DOHH2 (cell line): ENCODE data around the gene TICRR.

Source experiments
- H3F3A ChIP-seq: fragments of 200-600 bp; sonication (generic), shearing (Covaris generic); 2 replicates; pipeline ENCODE4 v1.6.0; 2016; ENCODE audit warnings: antibody characterized with exemption, mild to moderate bottlenecking; ENCODE audit not compliant: control insufficient read depth, insufficient read depth
- H3K27ac ChIP-seq: fragments of 200-600 bp; sonication (generic); 2 replicates; pipeline ENCODE4 v1.5.1; 2014; ENCODE audit warnings: low read depth, mild to moderate bottlenecking, low read length, moderate library complexity
- H3K27me3 ChIP-seq: fragments of 200-600 bp; sonication (generic); 2 replicates; pipeline ENCODE4 v1.6.1; 2014; ENCODE audit warnings: mild to moderate bottlenecking, low read length, mixed read lengths; ENCODE audit not compliant: control insufficient read depth
- H3K36me3 ChIP-seq: fragments of 200-600 bp; sonication (generic); 2 replicates; pipeline ENCODE4 v1.6.1; 2014; ENCODE audit warnings: mild to moderate bottlenecking, low read length, moderate library complexity, mixed read lengths; ENCODE audit not compliant: control insufficient read depth
- H3K4me1 ChIP-seq: fragments of 200-600 bp; sonication (generic); 2 replicates; pipeline ENCODE4 v1.6.1; 2014; ENCODE audit warnings: mild to moderate bottlenecking, low read length, mixed read lengths; ENCODE audit not compliant: control insufficient read depth
- H3K4me2 ChIP-seq: fragments of 200-600 bp; sonication (generic); 2 replicates; pipeline ENCODE4 v1.6.0; 2014; ENCODE audit warnings: mild to moderate bottlenecking, low read length, moderate library complexity
- H3K4me3 ChIP-seq: fragments of 200-600 bp; sonication (generic); 2 replicates; pipeline ENCODE4 v1.5.1; 2014; ENCODE audit warnings: mild to moderate bottlenecking, low read length, mixed read lengths
- H3K79me2 ChIP-seq: fragments of 200-600 bp; sonication (generic); 2 replicates; pipeline ENCODE4 v1.6.1; 2014; ENCODE audit warnings: mild to moderate bottlenecking, low read length, mixed read lengths; ENCODE audit not compliant: control insufficient read depth
- H3K9me2 ChIP-seq: fragments of 200-600 bp; sonication (generic); replicated peaks from 2 replicates; pipeline ENCODE4 v1.6.1; 2014; ENCODE audit warnings: mild to moderate bottlenecking, low read length, mixed read lengths; ENCODE audit not compliant: control insufficient read depth
- H3K9me3 ChIP-seq: fragments of 200-600 bp; sonication (generic); 2 replicates; pipeline ENCODE4 v1.6.1; 2014; ENCODE audit warnings: antibody characterized with exemption, low read length, mixed read lengths; ENCODE audit not compliant: control insufficient read depth, insufficient read depth
- H4K20me1 ChIP-seq: fragments of 200-600 bp; sonication (generic); 2 replicates; pipeline ENCODE4 v1.6.0; 2014; ENCODE audit warnings: low read depth, mild to moderate bottlenecking, antibody characterized with exemption, low read length, moderate library complexity; ENCODE audit not compliant: control insufficient read depth, insufficient read depth
- EZH2phosphoT487 ChIP-seq: fragments of 200-600 bp; sonication (generic); IDR thresholded peaks from 2 replicates; pipeline ENCODE4 v1.6.1; 2017; ENCODE audit warnings: borderline replicate concordance, mild to moderate bottlenecking, antibody characterized with exemption, low read length, moderate library complexity, mixed read lengths
- TF ChIP-seq, protein P1 (sequence below): fragments of 200-600 bp; sonication (generic); IDR thresholded peaks from one replicate; pipeline ENCODE4 v1.5.1; 2014; ENCODE audit warnings: antibody characterized with exemption, mild to moderate bottlenecking, low read depth, low read length; ENCODE audit not compliant: poor library complexity, severe bottlenecking

Gene TICRR

DNA sequence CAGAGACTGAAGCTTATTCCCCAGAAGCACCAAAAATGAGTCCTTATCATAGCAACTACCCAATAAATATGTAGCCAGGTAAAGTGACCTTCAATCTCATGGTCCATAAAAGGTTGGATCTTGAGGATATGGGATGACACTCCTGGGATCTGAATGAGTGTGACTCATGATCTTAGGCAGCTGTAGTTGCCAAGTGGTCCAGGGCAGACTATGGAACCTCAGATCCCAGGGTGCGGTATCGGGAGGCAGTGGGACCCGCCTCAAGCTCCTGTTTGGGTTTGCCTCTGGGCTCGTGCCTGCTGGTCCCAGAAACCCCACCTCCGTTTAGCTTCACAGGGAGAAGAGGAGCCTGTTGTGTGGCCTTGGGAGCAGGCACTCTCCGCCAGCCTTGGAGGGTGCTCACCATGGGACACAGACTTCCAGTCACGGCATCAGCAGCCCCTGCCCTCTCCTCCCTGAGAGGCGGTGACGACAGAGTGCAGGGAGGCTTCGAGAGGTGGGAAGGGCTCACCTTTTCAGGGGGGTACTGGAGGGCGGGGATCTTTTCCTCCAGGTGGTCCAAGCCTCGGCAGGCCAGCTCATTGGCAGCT, 95.8 kb downstream of the TICRR start:
- Histone ChIP-seq H3K79me2 (no peaks in the 10 kb centered on the region), H3K4me2 (no peak overlapping the region), H3K36me3 (no peaks in the 10 kb centered on the region), H3K9me2 (no peaks in the 10 kb centered on the region), H3K4me1 (no peaks in the 10 kb centered on the region), H4K20me1 (no peaks in the 10 kb centered on the region), H3K9me3 (no peaks in the 10 kb centered on the region), H3F3A (no peaks in the 10 kb centered on the region), H3K27me3 (peaks cover 7% of the 10 kb centered on the region), H3K4me3 (no peak overlapping the region), H3K27ac (no peak overlapping the region)
- TF ChIP-seq, protein P1, sequence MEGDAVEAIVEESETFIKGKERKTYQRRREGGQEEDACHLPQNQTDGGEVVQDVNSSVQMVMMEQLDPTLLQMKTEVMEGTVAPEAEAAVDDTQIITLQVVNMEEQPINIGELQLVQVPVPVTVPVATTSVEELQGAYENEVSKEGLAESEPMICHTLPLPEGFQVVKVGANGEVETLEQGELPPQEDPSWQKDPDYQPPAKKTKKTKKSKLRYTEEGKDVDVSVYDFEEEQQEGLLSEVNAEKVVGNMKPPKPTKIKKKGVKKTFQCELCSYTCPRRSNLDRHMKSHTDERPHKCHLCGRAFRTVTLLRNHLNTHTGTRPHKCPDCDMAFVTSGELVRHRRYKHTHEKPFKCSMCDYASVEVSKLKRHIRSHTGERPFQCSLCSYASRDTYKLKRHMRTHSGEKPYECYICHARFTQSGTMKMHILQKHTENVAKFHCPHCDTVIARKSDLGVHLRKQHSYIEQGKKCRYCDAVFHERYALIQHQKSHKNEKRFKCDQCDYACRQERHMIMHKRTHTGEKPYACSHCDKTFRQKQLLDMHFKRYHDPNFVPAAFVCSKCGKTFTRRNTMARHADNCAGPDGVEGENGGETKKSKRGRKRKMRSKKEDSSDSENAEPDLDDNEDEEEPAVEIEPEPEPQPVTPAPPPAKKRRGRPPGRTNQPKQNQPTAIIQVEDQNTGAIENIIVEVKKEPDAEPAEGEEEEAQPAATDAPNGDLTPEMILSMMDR: no peak
- no peak for TF ChIP-seq EZH2phosphoT487

DNA sequence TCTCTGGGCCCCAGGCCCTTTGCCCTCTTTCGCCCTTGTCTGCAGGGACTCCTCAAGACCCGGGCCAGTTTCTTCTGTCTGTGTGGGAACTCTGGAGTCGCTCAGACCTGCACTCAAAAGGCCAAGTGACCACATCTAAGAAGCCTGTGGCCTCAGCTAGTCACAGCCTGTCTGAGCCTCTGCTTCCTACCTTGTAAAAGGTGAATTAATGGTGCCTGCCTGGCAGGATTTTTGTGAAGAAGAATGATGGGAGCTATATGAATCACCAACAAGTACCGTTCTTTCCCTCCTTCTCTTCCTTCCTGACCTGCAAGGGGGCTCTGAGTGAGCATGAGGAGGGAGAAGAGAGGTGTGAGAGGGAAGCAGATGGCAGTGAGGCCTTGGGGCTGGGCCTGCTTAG, 96.4 kb downstream of the TICRR start:
- H3K4me2 ChIP-seq: no peak overlapping the region
- H3F3A ChIP-seq: no peaks in the 10 kb centered on the region
- H4K20me1 ChIP-seq: no peaks in the 10 kb centered on the region
- H3K27me3 ChIP-seq: 0 out of 2 replicates have a peak, but pooled peaks cover 2% of the 10 kb centered on the region
- H3K27ac ChIP-seq: no peak overlapping the region
- H3K4me3 ChIP-seq: no peak overlapping the region
- H3K79me2 ChIP-seq: no peaks in the 10 kb centered on the region
- TF ChIP-seq EZH2phosphoT487: no peak
- TF ChIP-seq, protein P1: no peak
- no peaks in the 10 kb centered on the region for H3K36me3 ChIP-seq
- H3K9me2 ChIP-seq: no peaks in the 10 kb centered on the region
- H3K4me1 ChIP-seq: no peaks in the 10 kb centered on the region
- no peaks in the 10 kb centered on the region for H3K9me3 ChIP-seq

DNA sequence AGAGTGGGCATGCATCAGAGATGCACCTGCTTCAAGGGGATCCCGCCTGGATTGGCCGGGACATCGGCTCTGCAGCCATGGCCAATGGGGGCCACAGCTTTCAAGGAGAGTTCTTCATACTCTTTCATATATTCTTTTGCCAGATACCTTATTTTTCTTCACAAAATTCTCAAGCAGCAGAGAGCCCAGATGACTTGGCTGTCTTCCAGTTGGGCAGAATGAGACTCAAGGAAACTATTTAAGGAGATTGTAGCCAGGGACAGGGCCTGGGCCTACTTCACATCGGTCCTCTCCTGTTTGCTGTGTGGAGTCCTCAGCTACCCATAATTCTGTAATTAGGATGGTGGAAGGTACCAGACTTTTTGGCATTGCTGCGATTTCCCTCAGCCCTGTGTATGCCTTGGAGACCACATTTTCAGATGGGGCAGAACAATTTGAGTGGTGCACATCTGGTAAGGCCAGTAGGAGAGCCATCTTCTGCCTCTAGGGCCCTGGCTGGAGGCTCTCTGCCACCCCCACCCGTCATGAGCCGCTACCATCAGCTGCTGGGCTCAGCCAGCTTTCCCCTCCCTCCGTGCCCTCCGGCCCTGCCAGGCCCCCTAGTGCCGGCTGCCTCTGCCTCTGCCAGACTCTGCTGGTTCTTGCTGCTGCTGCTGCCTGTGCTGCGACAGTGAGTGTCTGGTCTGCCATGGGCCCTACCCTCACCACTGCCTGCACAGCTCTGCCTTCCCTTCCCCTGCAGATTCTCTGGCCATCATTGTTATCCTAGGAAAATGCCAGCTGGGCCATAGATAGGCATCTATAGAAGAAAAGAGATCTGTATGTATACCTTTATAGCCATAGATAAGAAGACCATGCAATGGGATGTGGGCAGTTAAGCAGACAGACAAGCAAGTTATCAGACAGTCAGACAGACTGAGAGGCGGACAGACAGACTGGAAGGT, 97.2 kb downstream of the TICRR start:
- Histone ChIP-seq H3K36me3 (no peaks in the 10 kb centered on the region), H3K4me3 (no peak overlapping the region)

More for the DNA sequence above, 97.2 kb downstream of the TICRR start:
- no peaks in the 10 kb centered on the region for H3K9me2 ChIP-seq
- TF ChIP-seq, protein P1: no peak
- TF ChIP-seq EZH2phosphoT487: no peak
- H3F3A ChIP-seq: no peaks in the 10 kb centered on the region
- H3K27me3 ChIP-seq: no peaks in the 10 kb centered on the region
- H3K79me2 ChIP-seq: no peaks in the 10 kb centered on the region
- H3K4me1 ChIP-seq: no peaks in the 10 kb centered on the region
- H3K9me3 ChIP-seq: no peaks in the 10 kb centered on the region
- no peak overlapping the region for H3K4me2 ChIP-seq
- no peak overlapping the region for H3K27ac ChIP-seq
- no peaks in the 10 kb centered on the region for H4K20me1 ChIP-seq
